Activated naive CD4-positive, alpha-beta T cell treated with anti-CD3 and anti-CD28 coated beads, Interleukin-2, amount 10 ng/mL, durations not matched to agents 5 hours and 36 hours (primary cell): ENCODE measurements around the gene TNFRSF6B. TPM values are rescaled to one million over a fixed set of nuclear protein-coding genes. Genes with fewer than 3 reads are reported as not detected.

ENCODE experiments used
- total RNA-seq, 2 experiments: library from RNA; stranded (reverse); gene quantifications; one replicate each; pipeline ENCODE4 v1.2.3, GENCODE V29; 2021

Gene TNFRSF6B
- not detected for total RNA-seq

GRCh38 chr20:63696628-63697356 is at the start of gene TNFRSF6B:
Gene TNFRSF6B (plus strand): TSS chr20:63696652. CDS start chr20:63696768, 116 bp downstream.

GRCh38 chr20:63653041-63653973 is 43.1 kb upstream of the TNFRSF6B start, which contains the start of gene STMN3:
Gene STMN3 (minus strand): TSS chr20:63653424. CDS start chr20:63653345, 79 bp downstream.

GRCh38 chr20:63657937-63658748 is 38.3 kb upstream of the TNFRSF6B start, which contains the start of gene RTEL1:
Gene RTEL1 (plus strand): TSS chr20:63658312. CDS start chr20:63659403, 1,091 bp downstream.

GRCh38 chr20:63707558-63708300 is 11.3 kb downstream of the TNFRSF6B start, which contains the start of the genes ARFRP1 and ZGPAT:
Gene ARFRP1 (minus strand): TSS chr20:63707976. CDS start chr20:63707091, 885 bp downstream.
Gene ZGPAT (plus strand): TSS chr20:63708039. CDS start chr20:63708581, 542 bp downstream.

GRCh38 chr20:63735859-63736718 is 39.6 kb downstream of the TNFRSF6B start, which contains the start of gene LIME1:
Gene LIME1 (plus strand): TSS chr20:63736664. CDS start chr20:63737550, 886 bp downstream.

GRCh38 chr20:63739130-63740069 is 42.9 kb downstream of the TNFRSF6B start, which contains the start of gene SLC2A4RG:
Gene SLC2A4RG (plus strand): TSS chr20:63739776. CDS start chr20:63739913, 137 bp downstream.

Other genes with a start within 250 kb of the TNFRSF6B start
- not detected for gene KCNQ2, start 224.0 kb upstream of the TNFRSF6B start, total RNA-seq
- under 1 TPM; 0.19 to 0.88 TPM for gene EEF1A2, start 197.6 kb upstream of the TNFRSF6B start, total RNA-seq
- 100 to 1,000 TPM; 221 to 231 TPM for gene PPDPF, start 175.9 kb upstream of the TNFRSF6B start, total RNA-seq
- under 1 TPM; 0.48 to 0.50 TPM for gene PTK6, start 159.3 kb upstream of the TNFRSF6B start, total RNA-seq
- gene SRMS, start 148.9 kb upstream of the TNFRSF6B start, total RNA-seq: not detected
- under 1 TPM; 0.50 to 0.63 TPM for gene FNDC11, start 142.5 kb upstream of the TNFRSF6B start, total RNA-seq
- gene HELZ2, start 122.4 kb upstream of the TNFRSF6B start, total RNA-seq: 10 to 100 TPM; 19.9 to 24.5 TPM
- gene GMEB2, start 69.6 kb upstream of the TNFRSF6B start, total RNA-seq: 10 to 100 TPM; 17.0 to 17.6 TPM
- 10 to 100 TPM; 48.9 to 49.7 TPM for gene STMN3, start 43.2 kb upstream of the TNFRSF6B start, total RNA-seq
- gene RTEL1, start 38.3 kb upstream of the TNFRSF6B start, total RNA-seq: 10 to 100 TPM; 38.1 to 39.2 TPM
- 10 to 100 TPM; 58.1 to 59.4 TPM for gene ARFRP1, start 11.3 kb downstream of the TNFRSF6B start, total RNA-seq
- gene ZGPAT, start 11.4 kb downstream of the TNFRSF6B start, total RNA-seq: 10 to 100 TPM; 40.7 to 41.1 TPM
- 100 to 1,000 TPM; 290 to 295 TPM for gene LIME1, start 40.0 kb downstream of the TNFRSF6B start, total RNA-seq
- 100 to 1,000 TPM in 1 of 2 experiments, 10 to 100 TPM in 1; 98.4 to 104 TPM for gene SLC2A4RG, start 43.1 kb downstream of the TNFRSF6B start, total RNA-seq
- under 1 TPM; 0.05 to 0.10 TPM for gene ZBTB46, start 134.6 kb downstream of the TNFRSF6B start, total RNA-seq
- gene ABHD16B, start 164.8 kb downstream of the TNFRSF6B start, total RNA-seq: under 1 TPM in 1 of 2 experiments, not detected in 1; 0.13 TPM
- gene TPD52L2, start 168.6 kb downstream of the TNFRSF6B start, total RNA-seq: 10 to 100 TPM; 42.7 to 44.8 TPM
- 10 to 100 TPM; 48.1 to 51.1 TPM for gene DNAJC5, start 198.5 kb downstream of the TNFRSF6B start, total RNA-seq